HG02571 (cell line): Measurements from ENCODE around the gene NKAIN2.

Source experiments
- ATAC-seq: cut with Tn5 transposase; IDR thresholded peaks from one replicate; pipeline ENCODE4 v1.9.1; 2021; ENCODE audit warnings: mild to moderate bottlenecking, moderate library complexity; ENCODE audit not compliant: unreplicated experiment

NKAIN2 gene

GRCh38 chr6:124478906-124479305, 675.2 kb downstream of the NKAIN2 start:
- no peak for ATAC-seq

- ATAC-seq: no peak
These were observed 676.3 kb downstream of the NKAIN2 start for GRCh38 chr6:124479991-124480430.

GRCh38 chr6:124482071-124482491, 678.4 kb downstream of the NKAIN2 start:
- ATAC-seq: no peak

- no peak for ATAC-seq
These were observed 684.2 kb downstream of the NKAIN2 start for GRCh38 chr6:124487623-124488431.

GRCh38 chr6:124490122-124490521, 686.5 kb downstream of the NKAIN2 start:
- no peak for ATAC-seq

GRCh38 chr6:124493259-124493658, 689.6 kb downstream of the NKAIN2 start:
- ATAC-seq: no peak

GRCh38 chr6:124494956-124495664, 691.4 kb downstream of the NKAIN2 start:
- no peak for ATAC-seq

- ATAC-seq: no peak
These were observed 692.1 kb downstream of the NKAIN2 start for GRCh38 chr6:124495665-124496190.

- ATAC-seq: no peak
These were observed 692.7 kb downstream of the NKAIN2 start for GRCh38 chr6:124496334-124496733.

GRCh38 chr6:124512431-124512830, 708.8 kb downstream of the NKAIN2 start:
- ATAC-seq: no peak

GRCh38 chr6:124517339-124517738, 713.7 kb downstream of the NKAIN2 start:
- ATAC-seq: no peak

GRCh38 chr6:124520514-124520913, 716.8 kb downstream of the NKAIN2 start:
- ATAC-seq: no peak

GRCh38 chr6:124522335-124522734, 718.7 kb downstream of the NKAIN2 start:
- no peak for ATAC-seq

- no peak for ATAC-seq
These were observed 721.0 kb downstream of the NKAIN2 start for GRCh38 chr6:124524491-124525200.

- no peak for ATAC-seq
These were observed 727.3 kb downstream of the NKAIN2 start for GRCh38 chr6:124530926-124531325.

- no peak for ATAC-seq
These were observed 731.6 kb downstream of the NKAIN2 start for GRCh38 chr6:124535299-124535698.

GRCh38 chr6:124535746-124536145, 732.1 kb downstream of the NKAIN2 start:
- no peak for ATAC-seq

- ATAC-seq: no peak
These were observed 732.6 kb downstream of the NKAIN2 start for GRCh38 chr6:124536157-124536841.

GRCh38 chr6:124536842-124537191, 733.2 kb downstream of the NKAIN2 start:
- ATAC-seq: no peak

- ATAC-seq: no peak
These were observed 735.4 kb downstream of the NKAIN2 start for GRCh38 chr6:124539096-124539495.

GRCh38 chr6:124541573-124541972, 737.9 kb downstream of the NKAIN2 start:
- no peak for ATAC-seq
